SH-SY5Y (cell line): Measurements from ENCODE around the gene SGSM1.

Experiments used
- GATA2 ChIP-seq: IDR thresholded peaks from 2 replicates; pipeline ENCODE4 v1.6.1; 2011; ENCODE audit warnings: mild to moderate bottlenecking, low read depth, low read length
- GATA3 ChIP-seq: IDR thresholded peaks from 2 replicates; pipeline ENCODE4 v1.6.1; 2011; ENCODE audit warnings: low read depth, mild to moderate bottlenecking, low read length, moderate library complexity

DNA sequence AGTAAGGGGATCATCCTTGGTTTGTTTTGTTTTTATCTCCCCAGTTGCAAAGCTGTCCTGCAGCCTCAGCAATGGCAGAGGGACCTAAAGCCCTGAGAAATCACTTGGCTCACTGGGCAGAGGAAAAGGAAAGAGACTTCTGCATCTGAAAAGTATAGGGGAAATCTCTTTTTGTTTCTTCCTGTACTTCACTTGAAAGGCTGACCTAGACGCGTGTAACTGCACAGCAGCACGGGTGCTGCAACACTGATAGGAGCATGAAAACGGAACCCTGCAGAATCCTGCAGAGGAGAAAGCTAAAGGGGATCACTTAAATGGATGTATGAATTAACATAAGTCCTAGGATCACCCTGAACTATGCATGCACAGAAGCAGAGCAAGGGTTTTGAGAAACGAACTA, 29.5 kb upstream of the SGSM1 start:
- TF ChIP-seq GATA3 (no peak), GATA2 (no peak)
